Activated CD4-positive, alpha-beta T cell treated with anti-CD3 and anti-CD28 coated beads, Interleukin-2, amount 10 ng/mL, durations not matched to agents 7 days and 5 days (primary cell): ENCODE measurements around the gene BRINP3. TPM values are rescaled to one million over a fixed set of nuclear protein-coding genes. Genes with fewer than 3 reads are reported as not detected.
"Not testable (repeated sequence)": the region's sequence is repeated elsewhere in the genome, so short reads cannot be mapped to it uniquely, and the experiment has no call there.

Experiments
- CTCF ChIA-PET: fragments of 350-600 bp; sonication (Branson Sonifier 250); formaldehyde crosslinking; loops from one replicate; lab custom pipeline; 2021; ENCODE audit warnings: antibody characterized with exemption; lab: Charles Lee
- POLR2A ChIA-PET: fragments of 350-600 bp; sonication (Branson Sonifier 250); formaldehyde crosslinking; loops from one replicate; lab custom pipeline; 2021; ENCODE audit warnings: antibody characterized with exemption; lab: Charles Lee
- DNase-seq: peaks from one replicate; pipeline ENCODE4 v3.0.0-alpha.2; 2020
- H3K27ac Mint-ChIP-seq: one replicate; pipeline ENCODE4 v1.8.0; 2021; ENCODE audit warnings: mild to moderate bottlenecking, moderate library complexity, mixed read lengths
- H3K27me3 Mint-ChIP-seq: one replicate; pipeline ENCODE4 v1.8.0; 2021; ENCODE audit warnings: mixed read lengths
- H3K36me3 Mint-ChIP-seq: one replicate; pipeline ENCODE4 v1.8.0; 2021; ENCODE audit warnings: low read depth, mixed read lengths
- H3K4me1 Mint-ChIP-seq: one replicate; pipeline ENCODE4 v1.8.0; 2021; ENCODE audit warnings: mixed read lengths
- H3K4me3 Mint-ChIP-seq: one replicate; pipeline ENCODE4 v1.8.0; 2021; ENCODE audit warnings: mild to moderate bottlenecking, moderate library complexity, mixed read lengths
- H3K9me3 Mint-ChIP-seq: one replicate; pipeline ENCODE4 v1.8.0; 2021; ENCODE audit warnings: mixed read lengths
- total RNA-seq, 2 experiments: library from RNA; stranded (reverse); gene quantifications; one replicate each; pipeline ENCODE4 v1.2.3, GENCODE V29; 2021

BRINP3 gene
- total RNA-seq, 2 experiments from 2014 or later = not detected

GRCh38 chr1:190159146-190159545 is 318.5 kb downstream of the BRINP3 start:
- Mint-ChIP-seq H3K36me3 (no peaks in the 10 kb centered on the region), H3K4me3 (no peak overlapping the region), H3K27me3 (no peaks in the 10 kb centered on the region), H3K4me1 (no peaks in the 10 kb centered on the region), H3K27ac (no peak overlapping the region), H3K9me3 (peaks cover 3% of the 10 kb centered on the region)
- no peak for DNase-seq
- CTCF ChIA-PET = no interaction called here
- POLR2A ChIA-PET = no interaction called here

GRCh38 chr1:190154744-190155143 is 322.9 kb downstream of the BRINP3 start:
- no peak for DNase-seq
- Mint-ChIP-seq H3K4me1 (no peaks in the 10 kb centered on the region), H3K9me3 (peaks cover 3% of the 10 kb centered on the region), H3K4me3 (no peak overlapping the region), H3K27me3 (no peaks in the 10 kb centered on the region), H3K36me3 (no peaks in the 10 kb centered on the region), H3K27ac (no peak overlapping the region)
- CTCF ChIA-PET = no interaction called here
- POLR2A ChIA-PET = no interaction called here

GRCh38 chr1:190147616-190148015 is 330.0 kb downstream of the BRINP3 start:
- ChIA-PET CTCF (no interaction called here), POLR2A (no interaction called here)
- Mint-ChIP-seq H3K27me3 (no peaks in the 10 kb centered on the region), H3K4me1 (no peaks in the 10 kb centered on the region), H3K36me3 (no peaks in the 10 kb centered on the region), H3K27ac (no peak overlapping the region), H3K4me3 (no peak overlapping the region), H3K9me3 (no peaks in the 10 kb centered on the region)
- DNase-seq = no peak

- Mint-ChIP-seq H3K4me1 (no peaks in the 10 kb centered on the region), H3K27ac (no peak overlapping the region), H3K4me3 (no peak overlapping the region), H3K9me3 (no peaks in the 10 kb centered on the region), H3K36me3 (no peaks in the 10 kb centered on the region), H3K27me3 (no peaks in the 10 kb centered on the region)
- ChIA-PET CTCF (no interaction called here), POLR2A (no interaction called here)
- no peak for DNase-seq
Measured at GRCh38 chr1:190144650-190145049, 333.0 kb downstream of the BRINP3 start.

- H3K27ac Mint-ChIP-seq = no peak overlapping the region
- no peaks in the 10 kb centered on the region for H3K27me3 Mint-ChIP-seq
- H3K36me3 Mint-ChIP-seq = no peaks in the 10 kb centered on the region
- DNase-seq = no peak
- H3K9me3 Mint-ChIP-seq = peaks cover 8% of the 10 kb centered on the region
- CTCF ChIA-PET = interaction anchor here (1.1 kb wide), 1 partner anchor 203 kb away, joined by 3 read pairs; no protein-coding TSS in a partner anchor
- H3K4me3 Mint-ChIP-seq = no peak overlapping the region
- POLR2A ChIA-PET = no interaction called here
- H3K4me1 Mint-ChIP-seq = no peaks in the 10 kb centered on the region
Measured at GRCh38 chr1:190140644-190141043, 337.0 kb downstream of the BRINP3 start.

DNA sequence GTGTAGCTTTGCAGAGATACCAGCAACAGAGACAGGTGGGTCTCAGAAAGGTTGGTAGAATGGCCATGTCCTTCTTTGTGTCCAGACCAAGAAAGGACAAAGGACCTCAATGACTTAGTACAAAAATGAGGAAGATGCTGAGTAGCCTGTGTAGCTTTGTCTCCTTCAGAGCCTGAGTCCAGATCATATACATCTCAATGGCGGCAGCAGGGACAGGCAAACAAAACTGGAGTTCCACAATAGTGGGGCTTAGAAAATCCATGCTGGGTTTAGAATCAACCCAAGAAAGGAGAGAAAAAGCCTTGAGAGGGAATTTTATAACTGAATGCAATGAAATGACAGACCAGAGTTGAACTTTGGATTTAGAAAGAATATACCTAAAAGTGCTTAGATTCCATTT is 339.0 kb downstream of the BRINP3 start:
- Mint-ChIP-seq H3K27ac (no peak overlapping the region), H3K4me1 (no peaks in the 10 kb centered on the region), H3K9me3 (peaks cover 8% of the 10 kb centered on the region), H3K4me3 (no peak overlapping the region), H3K36me3 (no peaks in the 10 kb centered on the region), H3K27me3 (no peaks in the 10 kb centered on the region)
- CTCF ChIA-PET = no interaction called here
- POLR2A ChIA-PET = no interaction called here
- no peak for DNase-seq

- no peak overlapping the region for H3K27ac Mint-ChIP-seq
- H3K4me3 Mint-ChIP-seq = no peak overlapping the region
- CTCF ChIA-PET = no interaction called here
- no peaks in the 10 kb centered on the region for H3K4me1 Mint-ChIP-seq
- no peaks in the 10 kb centered on the region for H3K36me3 Mint-ChIP-seq
- H3K27me3 Mint-ChIP-seq = no peaks in the 10 kb centered on the region
- POLR2A ChIA-PET = no interaction called here
- H3K9me3 Mint-ChIP-seq = peaks cover 8% of the 10 kb centered on the region
- DNase-seq = no peak
Measured at GRCh38 chr1:190138266-190138665, 339.4 kb downstream of the BRINP3 start.

GRCh38 chr1:190129366-190129765 is 348.3 kb downstream of the BRINP3 start:
- ChIA-PET CTCF (no interaction called here), POLR2A (no interaction called here)
- Mint-ChIP-seq H3K4me3 (no peak overlapping the region), H3K9me3 (no peaks in the 10 kb centered on the region), H3K4me1 (no peaks in the 10 kb centered on the region), H3K36me3 (no peaks in the 10 kb centered on the region), H3K27me3 (no peaks in the 10 kb centered on the region), H3K27ac (no peak overlapping the region)
- DNase-seq = no peak

GRCh38 chr1:190126728-190127127 is 350.9 kb downstream of the BRINP3 start:
- no peaks in the 10 kb centered on the region for H3K4me1 Mint-ChIP-seq
- H3K27ac Mint-ChIP-seq = no peak overlapping the region
- H3K27me3 Mint-ChIP-seq = no peaks in the 10 kb centered on the region

DNA sequence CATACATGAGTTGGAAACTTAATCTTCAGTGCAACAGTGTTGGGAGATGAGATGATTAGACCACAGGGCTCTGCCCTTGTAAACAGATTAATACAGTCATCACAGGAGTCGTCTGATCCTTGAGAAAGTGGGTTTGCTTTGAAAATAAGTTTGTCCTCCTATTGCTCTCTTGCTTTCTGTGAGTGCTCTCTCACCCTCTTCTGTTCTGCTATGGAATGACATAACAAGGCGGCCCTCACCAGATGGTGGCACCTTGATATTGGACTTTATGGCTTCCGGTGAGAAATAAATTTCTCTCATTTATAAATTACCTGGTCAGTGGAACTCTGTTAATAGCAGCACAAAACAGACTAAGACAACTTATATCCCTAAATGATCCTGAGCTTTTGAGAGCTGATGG is 353.6 kb downstream of the BRINP3 start:
- Mint-ChIP-seq H3K4me1 (no peaks in the 10 kb centered on the region), H3K36me3 (no peaks in the 10 kb centered on the region), H3K27ac (no peak overlapping the region), H3K27me3 (no peaks in the 10 kb centered on the region), H3K9me3 (no peaks in the 10 kb centered on the region), H3K4me3 (no peak overlapping the region)
- ChIA-PET CTCF (no interaction called here), POLR2A (no interaction called here)
- no peak for DNase-seq

More at GRCh38 chr1:190126728-190127127, 350.9 kb downstream of the BRINP3 start:
- no peak for DNase-seq
- H3K9me3 Mint-ChIP-seq = no peaks in the 10 kb centered on the region
- no peaks in the 10 kb centered on the region for H3K36me3 Mint-ChIP-seq
- POLR2A ChIA-PET = no interaction called here
- CTCF ChIA-PET = no interaction called here
- H3K4me3 Mint-ChIP-seq = no peak overlapping the region

- H3K9me3 Mint-ChIP-seq, CTCF ChIA-PET, H3K27me3 Mint-ChIP-seq, H3K4me3 Mint-ChIP-seq, H3K4me1 Mint-ChIP-seq, H3K36me3 Mint-ChIP-seq, DNase-seq, POLR2A ChIA-PET, H3K27ac Mint-ChIP-seq: not testable (repeated sequence)
Measured at GRCh38 chr1:190120564-190120963, 357.1 kb downstream of the BRINP3 start.

- no peaks in the 10 kb centered on the region for H3K36me3 Mint-ChIP-seq
- ChIA-PET CTCF (no interaction called here), POLR2A (no interaction called here)
- H3K27ac Mint-ChIP-seq = no peak overlapping the region
- no peak for DNase-seq
- H3K9me3 Mint-ChIP-seq = no peaks in the 10 kb centered on the region
- H3K4me1 Mint-ChIP-seq = no peaks in the 10 kb centered on the region
- no peaks in the 10 kb centered on the region for H3K27me3 Mint-ChIP-seq
- no peak overlapping the region for H3K4me3 Mint-ChIP-seq
Measured at GRCh38 chr1:190119683-190120082, 358.0 kb downstream of the BRINP3 start.

DNA sequence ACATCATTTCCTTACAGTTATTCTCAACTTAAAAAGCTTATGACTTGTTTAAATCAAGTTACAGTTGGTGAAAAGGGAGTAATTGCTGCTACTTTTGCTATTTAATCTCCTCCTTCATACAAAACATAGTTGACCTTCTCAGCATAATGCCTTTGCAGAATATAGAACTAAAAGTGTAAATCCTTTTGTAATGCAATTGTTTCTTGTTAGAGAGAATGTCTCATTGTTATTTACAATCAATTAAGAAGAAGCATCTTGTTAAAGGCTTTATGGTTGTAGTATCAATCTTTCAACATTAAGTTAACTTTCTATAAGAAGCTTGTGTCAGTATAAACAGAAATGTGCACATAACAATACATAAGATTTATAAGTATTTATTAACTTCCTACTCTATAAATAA is 360.7 kb downstream of the BRINP3 start:
- no peaks in the 10 kb centered on the region for H3K4me1 Mint-ChIP-seq
- no peaks in the 10 kb centered on the region for H3K9me3 Mint-ChIP-seq
- CTCF ChIA-PET = no interaction called here
- no peak for DNase-seq
- H3K27ac Mint-ChIP-seq = no peak overlapping the region
- H3K4me3 Mint-ChIP-seq = no peak overlapping the region
- no peaks in the 10 kb centered on the region for H3K27me3 Mint-ChIP-seq
- POLR2A ChIA-PET = no interaction called here
- H3K36me3 Mint-ChIP-seq = no peaks in the 10 kb centered on the region

GRCh38 chr1:190104961-190105360 is 372.7 kb downstream of the BRINP3 start:
- Mint-ChIP-seq H3K4me3 (no peak overlapping the region), H3K4me1 (no peaks in the 10 kb centered on the region), H3K36me3 (no peaks in the 10 kb centered on the region), H3K9me3 (peaks cover 3% of the 10 kb centered on the region), H3K27ac (no peak overlapping the region), H3K27me3 (no peaks in the 10 kb centered on the region)
- no peak for DNase-seq
- ChIA-PET POLR2A (no interaction called here), CTCF (no interaction called here)
